Stimulated activated CD4-positive, alpha-beta T cell treated with anti-CD3 and anti-CD28 coated beads, Interleukin-15, amount 100 ng/mL, for 24 hours (primary cell): ENCODE measurements around the gene COL26A1.
"Not testable (repeated sequence)": the region's sequence is repeated elsewhere in the genome, so short reads cannot be mapped to it uniquely, and the experiment has no call there.

Source experiments
- DNase-seq: peaks from one replicate; pipeline ENCODE4 v3.0.0-alpha.2; 2020

Gene COL26A1

DNA sequence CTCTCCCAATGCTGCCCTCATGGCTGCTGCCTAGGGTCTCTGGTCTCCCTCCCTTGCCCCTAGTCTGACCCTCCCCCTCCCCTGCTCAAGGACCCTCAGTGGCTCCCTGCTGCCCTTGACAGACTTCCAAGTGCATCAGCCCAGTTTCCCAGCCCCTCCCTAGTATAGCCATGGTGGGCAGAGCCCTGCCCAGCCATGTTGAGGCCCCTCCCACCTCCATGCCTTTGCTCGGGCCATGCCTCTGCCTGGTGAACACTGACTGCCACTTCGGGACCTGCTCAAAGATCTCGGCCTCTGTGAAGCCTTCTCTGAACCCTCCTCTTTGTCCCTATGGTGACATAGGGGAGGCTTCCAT, 193.2 kb downstream of the COL26A1 start:
- no peak for DNase-seq

DNA sequence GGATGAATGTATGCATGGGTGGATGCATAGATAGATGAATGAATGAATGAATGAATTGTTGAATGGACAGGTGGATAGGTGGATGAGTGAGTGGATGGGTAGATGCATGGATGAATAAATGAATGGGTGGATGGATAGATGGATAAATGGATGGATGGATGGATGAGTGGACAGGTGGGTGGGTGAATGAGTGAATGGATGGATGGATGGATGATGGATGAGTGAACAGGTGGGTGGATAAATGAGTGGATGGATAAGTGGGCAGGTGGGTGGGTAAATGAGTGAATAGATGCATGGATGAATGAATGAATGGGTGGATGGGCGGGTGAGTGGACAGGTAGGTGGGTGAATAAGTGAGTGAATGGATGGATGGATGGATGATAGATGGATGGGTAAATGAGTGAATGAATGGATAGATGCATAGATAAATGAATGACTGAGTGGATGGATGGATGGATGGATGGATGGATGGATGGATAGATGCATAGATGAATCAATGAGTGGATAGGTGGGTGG, 193.8 kb downstream of the COL26A1 start:
- no peak for DNase-seq

DNA sequence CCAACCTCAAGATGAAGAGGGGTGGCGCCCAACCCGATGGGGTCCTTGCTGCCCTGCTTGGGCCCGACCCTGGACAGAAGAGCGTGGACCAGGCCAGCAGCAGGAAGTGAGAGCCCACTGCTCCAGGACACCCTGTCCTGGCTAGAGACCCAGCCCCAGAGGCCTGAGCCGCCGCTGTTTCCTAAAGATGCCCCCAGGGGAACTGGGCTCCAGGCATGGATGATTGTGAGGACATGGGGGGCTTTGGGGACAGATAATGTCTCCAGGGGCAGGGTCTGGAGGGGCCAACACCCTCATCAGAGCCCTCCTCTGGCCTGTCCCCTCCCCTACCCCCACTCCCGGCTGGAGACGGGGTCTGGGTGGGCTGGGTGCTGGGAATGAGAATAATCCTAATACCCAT, 194.7 kb downstream of the COL26A1 start:
- DNase-seq = no peak

DNA sequence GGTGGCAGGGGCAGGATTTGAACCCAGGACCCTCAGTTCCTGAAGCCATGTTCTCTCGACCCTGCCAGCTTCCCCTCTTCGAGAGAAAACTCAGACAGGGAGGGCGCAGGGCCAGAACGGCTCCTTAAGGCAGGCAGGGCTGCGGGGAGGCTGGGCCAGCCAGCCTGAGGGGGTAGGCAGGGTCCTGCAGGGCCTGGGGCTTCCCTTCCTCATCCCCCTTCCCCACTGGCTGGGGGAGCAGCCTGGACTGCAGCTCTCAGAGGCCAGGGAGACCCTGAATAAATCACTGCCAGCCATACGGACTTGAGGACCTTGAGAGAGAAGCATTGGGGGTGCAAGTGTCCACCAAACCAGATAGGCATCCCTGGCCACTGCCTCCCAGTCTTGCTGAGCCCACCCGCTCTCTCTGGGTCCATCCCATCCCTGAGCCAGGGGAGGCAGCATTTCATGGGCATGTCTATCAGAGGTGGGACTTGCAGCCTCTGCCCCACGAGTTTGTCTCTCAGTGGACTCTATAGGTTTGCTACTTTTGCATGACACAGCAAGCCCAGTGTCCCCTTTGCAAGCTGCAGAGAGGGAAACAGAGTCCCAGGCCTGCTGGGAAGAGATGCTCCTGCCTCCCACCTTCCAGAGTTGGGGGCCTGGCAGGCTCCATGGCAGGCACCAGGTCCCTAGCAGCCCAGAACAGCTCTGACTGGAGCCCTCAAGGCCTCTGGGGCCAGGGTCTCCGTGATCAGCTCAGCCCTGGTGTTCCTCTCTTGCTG, 195.5 kb downstream of the COL26A1 start:
- no peak for DNase-seq

DNA sequence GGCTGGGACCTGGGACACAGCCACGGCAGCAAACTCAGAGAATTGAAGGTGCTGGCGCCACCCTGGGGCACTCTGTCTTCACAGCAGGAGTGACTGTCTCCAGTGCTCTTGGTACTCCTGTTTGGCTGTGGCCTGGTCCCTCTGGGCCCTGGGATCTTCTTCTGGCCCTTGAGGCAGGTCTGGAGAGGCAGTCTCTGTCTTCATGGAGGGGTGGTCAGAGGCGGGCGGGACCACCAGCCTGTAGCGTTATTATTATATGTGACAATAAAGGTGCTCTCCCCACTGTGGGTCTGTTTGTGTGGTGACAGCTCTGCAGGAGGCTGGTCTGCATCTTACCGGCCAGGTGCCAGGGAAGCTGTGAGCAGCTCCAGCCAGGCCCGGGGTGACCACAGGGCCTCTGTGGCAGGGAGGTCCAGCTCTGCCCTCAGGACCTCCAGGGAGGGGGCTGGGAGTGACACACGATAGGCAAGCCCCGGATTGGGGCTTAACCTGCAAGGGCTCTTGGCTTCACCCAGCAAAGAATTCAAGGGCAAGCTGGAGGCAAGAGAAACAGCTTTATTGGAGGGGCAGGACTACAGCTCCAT, 196.2 kb downstream of the COL26A1 start:
- DNase-seq = no peak

DNA sequence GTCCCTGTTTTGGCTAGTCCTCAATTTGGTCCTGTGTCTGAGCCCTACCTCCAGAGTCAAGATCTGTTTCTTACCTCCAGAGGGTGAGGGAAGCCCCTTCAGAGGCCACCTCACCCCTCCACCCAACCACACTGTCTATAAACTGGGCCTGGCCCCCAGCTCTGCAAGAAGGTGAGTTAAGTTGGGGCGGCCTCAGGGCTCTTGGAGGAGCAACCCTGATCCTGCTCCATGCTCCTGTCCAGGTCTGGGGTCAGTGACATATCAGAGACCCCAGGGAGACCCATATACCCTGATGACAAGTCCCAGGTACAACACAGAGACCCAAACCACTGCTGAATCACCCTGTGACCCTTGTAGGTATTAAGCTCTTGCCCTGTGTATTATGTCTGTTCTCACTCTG, 196.9 kb downstream of the COL26A1 start:
- no peak for DNase-seq

DNA sequence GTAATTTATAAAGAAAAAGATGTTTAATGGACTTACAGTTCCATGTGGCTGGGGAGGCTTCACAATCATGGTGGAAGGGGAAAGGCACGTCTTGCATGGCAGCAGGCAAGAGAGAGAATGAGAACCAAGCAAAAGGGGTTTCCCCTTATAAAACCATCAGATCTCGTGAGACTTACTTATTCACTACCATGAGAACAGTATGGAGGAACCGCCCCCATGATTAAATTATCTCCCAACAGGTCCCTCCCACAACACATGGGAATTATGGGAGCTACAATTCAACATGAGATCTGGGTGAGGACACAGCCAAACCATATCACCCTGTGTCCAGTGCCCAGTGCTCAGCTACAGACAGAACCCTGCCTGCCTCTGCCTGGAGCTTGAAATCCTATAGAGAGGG, 197.3 kb downstream of the COL26A1 start:
- not testable (repeated sequence) for DNase-seq

DNA sequence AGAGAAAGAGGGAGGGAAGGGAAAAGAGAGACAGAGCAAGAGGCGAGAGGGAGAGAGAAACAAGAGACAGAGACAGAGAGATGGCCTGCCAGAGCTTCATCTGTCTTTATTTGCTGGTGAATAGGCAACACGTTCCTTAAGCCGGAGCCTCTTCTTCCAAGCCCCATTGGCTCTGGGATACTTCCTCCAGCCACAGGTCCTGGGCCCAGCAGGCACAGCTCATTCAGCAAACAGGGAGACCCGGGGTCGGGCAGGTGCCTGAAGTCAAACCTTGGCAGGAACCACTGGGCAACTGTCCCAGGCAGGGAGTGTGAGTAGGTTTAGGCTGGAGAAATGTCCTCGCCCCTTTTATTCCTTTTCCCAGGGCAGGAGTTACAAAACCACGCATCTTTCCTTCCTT, 198.2 kb downstream of the COL26A1 start:
- no peak for DNase-seq

DNA sequence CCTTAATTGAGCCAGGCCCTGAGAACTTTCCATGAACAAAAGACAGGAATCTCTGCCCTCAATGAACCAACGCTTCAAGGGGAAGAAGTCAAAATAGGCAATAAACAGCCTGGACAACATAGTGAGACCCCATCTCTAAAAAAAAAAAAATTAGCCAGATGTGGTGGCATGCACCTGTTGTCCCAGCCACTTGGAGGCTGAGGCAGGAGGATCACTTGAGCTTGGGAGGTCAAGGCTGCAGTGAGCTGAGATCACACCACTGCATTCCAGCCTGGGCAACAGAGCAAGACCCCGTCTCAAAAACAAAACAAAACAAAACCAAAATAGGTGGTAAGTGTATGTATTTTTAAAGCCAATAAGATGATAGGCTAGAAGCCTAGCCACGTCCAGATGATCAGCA, 198.6 kb downstream of the COL26A1 start:
- not testable (repeated sequence) for DNase-seq

DNA sequence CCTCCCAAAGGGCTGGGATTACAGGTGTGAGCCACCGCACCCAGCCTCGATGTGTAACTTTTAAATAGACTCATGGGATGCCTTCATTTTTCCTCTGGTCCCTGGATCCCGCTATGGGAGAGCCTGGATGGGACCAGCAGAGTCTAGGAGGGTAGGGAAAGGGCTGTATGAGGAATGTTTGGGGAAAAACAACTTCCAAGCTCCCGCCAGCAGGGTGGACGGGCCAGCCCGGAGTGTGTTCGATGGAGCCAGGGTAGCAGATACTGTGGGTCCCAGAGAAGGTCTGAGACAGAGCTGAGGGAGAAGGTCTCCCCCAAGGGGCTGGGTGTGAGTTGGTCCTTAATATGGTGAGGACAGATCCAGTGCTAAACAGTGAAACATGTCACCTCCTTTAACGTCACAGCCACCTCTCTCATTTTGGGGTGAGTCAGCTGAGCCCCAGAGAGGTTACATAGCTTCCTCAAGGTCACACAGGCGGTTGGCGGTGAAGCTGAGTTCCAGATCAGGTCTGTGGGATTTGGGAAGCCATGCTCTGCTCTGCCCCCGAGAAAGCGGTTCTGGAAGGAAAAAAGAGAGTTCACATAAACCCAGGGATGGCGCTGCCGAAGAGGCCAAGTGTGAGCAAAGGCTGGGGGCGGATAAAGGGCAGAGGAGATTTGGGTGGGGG, 200.0 kb downstream of the COL26A1 start:
- DNase-seq = no peak

DNA sequence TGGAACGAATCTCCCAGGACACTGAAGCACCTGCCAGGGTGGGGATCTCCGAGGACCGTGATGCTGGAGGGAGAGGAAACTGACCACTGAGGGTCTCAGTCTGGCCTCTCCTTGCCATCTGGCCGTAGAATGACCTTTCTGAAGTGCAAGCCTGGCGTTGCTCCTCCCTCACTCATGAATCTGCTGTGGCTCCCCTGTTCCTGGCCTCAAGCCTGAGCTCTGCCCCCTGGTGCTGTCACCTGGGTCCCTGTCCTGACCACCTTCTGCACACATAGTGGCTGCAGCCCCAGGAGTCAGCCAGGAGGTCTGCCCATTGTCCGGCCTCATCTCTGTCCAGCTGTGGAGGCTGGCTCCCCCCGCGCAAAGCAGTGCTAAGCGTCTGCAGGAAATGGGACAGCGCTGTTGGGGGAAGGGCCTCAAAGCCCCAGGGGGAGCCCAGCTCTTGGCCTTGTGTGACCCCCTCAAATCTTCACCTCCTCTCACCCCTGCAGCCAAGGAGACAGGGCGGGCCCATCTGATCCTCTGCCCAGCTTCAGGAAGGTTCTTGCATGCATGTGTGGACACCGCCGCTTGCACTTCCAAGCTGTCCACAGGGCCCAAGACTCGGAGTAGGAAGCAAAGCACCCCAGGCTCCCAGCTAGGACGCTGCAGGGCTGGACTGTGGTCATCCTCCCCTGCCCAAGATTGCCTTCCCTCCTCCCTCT, 200.7 kb downstream of the COL26A1 start:
- DNase-seq = no peak

DNA sequence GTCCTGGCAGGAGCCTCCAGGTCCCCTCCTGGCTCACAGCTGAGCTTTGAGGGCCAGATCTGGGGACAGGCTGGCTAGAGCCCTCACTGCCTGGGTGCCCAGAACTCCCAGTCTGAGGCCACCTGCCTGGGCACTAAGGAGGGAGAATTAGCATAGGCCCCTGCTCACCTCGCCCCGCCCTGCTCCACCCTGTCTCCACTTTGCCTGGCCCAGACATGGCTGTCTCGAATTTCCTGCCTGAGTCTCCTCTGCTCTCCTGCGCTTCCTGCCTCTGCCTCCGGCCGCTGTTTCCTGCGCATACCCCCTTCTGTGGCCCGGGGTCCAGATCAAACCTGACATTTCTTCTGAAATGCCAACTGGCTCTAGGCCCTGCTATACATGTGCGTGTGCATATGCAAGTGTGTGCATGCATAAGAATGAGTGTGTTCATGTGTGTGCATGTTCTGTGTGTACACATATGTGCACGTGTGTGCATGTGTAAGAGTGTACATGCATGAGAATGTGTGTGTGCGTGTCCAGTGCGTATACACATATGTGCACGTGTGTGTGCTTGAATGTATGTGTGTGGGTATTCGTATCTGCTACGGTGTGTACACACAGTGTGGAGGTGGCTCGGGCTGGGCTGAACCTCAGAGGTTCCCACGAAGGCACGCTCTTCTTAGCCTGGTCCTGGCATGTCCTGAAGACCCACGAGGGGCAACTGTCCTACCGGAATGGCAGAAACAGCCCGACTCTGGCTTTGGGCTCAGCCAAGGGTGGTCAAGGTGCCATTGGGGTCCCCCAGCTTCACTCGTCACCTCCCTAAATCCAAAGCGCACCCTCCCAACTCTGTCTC, 201.5 kb downstream of the COL26A1 start:
- DNase-seq = no peak

DNA sequence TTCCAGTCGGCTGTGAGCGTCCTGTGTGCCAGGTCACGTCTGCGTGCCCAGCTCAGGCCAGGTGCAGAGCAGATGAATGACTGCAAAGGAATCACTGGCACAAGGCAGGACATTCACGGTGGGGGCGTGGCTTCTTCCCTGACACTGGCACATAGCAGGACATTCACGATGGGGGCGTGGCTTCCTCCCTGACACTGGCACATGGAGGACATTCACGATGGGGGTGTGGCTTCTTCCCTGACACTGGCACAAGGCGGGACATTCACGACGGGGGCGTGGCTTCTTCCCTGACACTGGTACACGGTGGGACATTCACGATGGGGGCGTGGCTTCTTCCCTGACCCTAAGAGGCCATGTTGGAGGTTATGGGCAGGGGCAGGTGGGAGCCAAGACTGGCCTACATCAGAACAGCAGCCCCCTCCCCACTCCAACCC, 202.1 kb downstream of the COL26A1 start:
- DNase-seq = peak; percentile 9

DNA sequence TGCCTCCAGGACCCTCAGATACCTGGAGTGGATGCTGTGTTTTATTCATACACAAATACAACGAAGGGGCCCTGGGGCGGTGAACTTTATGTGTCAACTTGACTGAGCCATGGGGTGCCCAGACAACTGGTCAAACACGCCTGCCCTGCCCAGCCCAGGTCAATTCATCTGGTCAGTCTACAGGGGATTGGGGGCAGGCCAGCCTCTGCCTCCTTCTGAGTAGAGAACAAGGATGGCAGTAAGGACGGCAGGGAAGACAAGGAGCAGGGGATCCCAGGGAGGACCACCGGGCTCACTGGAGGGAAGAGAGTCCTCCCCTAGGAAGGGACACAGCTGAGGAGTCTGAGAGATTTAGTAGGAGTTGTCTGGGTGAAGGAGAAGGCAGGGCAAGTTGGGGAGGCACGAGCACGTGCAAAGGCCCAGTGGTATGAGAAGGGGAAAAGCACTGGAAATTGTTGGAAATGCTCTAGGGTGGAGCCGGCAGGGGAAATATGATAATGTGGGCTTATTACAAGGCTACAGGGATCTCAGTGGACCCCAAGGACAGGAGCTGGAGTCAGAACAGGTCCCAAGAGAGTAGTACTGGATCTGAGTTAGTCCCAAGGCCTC, 203.0 kb downstream of the COL26A1 start:
- no peak for DNase-seq

DNA sequence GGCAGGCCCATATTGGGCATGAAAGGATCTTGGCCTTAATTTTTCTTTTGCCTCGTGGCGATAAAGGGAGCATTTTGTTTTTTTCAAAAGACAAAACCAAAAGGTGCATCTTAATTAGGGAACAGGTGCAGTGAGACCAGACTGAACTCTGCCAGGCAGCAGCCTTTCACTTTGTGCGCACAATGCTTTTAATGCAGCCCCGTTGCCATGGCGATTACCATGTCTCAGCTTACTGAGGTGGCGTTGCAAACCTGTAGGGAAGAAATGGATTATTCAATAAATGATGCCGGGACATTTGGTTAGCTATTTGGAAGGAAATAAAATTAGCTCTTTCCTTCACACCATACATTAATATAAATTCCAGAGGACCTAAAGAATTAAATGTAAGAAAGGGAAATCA, 204.6 kb downstream of the COL26A1 start:
- DNase-seq = no peak

DNA sequence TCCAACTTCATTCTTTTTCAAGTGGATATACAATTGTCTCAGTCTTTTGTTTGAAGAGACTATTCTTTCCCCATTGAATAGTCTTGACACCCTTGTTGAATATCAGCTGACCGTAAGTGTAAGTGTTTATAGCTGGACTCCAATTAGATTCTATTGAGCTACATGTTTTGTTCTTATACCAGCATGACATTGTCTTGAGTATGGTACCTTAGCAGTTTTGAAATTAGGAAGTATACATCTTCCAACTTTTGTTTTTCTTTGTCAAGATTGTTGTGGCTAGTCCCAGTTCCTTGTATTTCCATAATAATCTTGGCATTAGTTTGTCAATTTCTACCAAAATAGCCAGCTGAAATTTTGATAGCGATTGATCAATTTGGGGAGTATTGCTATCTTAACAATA, 209.5 kb downstream of the COL26A1 start:
- DNase-seq = no peak

DNA sequence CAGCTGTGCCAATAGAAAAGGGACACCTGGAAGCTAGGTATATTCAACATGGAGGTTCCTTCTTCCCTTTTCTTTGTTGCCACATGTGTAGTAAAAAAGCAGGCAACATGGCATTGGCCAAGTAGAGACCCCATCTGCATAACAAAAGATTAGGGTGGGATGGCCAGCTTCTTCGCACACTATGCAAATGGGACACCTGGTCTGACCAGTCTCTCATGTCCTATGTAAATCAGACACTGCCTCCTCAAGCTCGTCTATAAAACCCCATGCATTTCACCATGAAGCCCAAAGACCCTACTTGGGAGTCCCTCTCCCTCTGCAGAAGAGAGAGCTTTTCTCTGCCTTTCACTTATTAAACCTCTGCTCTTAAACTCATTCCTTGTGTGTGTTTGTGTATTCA, 212.5 kb downstream of the COL26A1 start:
- DNase-seq = no peak

DNA sequence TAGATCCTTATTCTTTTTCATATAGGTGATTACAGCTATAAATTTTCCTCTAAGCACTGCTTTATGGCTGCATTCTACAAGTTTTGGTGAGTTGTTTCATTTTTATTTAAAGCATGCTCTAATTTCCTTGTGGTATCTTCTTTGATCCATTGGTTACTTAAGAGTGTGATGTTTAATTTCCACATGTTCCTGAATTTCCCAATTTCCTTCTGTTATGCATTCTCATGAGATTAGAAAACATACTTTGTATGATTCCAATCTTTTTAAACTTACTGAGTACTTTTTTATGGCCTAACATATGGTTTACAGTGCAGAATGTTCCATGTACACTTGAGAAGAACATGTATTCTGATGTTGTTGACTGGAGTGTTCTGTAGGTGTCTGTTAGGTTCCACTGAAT, 213.0 kb downstream of the COL26A1 start:
- no peak for DNase-seq

DNA sequence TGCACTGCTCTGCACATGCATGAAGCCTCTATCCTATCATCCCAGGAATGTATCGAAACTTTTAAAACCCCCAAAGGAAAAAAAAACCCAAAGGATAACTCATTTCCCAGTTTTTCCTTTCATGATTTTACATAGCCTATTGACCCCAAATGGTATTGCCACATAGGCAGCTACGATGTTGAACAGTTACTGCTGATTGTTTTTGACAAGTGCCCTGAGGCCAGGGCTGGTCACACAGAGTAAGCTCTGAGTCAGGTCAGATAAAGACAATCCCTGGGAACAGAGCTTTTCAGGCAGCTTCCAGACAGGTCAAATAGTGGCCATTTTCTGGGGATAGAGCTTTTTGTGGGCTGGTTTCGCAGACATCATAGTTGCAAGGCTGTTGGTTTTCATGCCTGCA, 214.3 kb downstream of the COL26A1 start:
- DNase-seq = no peak

DNA sequence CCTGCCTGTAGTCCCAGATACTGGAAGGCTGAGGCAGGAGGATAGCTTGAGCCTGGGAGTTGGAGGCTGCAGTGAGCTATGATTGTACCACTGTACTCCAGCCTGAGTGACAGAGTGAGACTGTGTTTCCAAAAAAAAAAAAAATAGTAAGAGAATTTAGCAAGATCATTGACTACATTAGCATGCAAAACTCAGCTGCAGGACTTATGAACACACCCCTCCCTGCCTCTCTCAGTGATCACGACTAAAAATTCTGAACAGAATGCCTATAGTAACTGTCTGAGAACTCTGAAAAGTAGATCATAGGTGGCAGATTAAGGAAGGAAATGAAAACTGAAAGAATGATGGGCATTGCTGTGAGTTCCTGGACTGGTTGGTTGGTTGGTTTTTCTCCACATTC, 215.9 kb downstream of the COL26A1 start:
- no peak for DNase-seq

DNA sequence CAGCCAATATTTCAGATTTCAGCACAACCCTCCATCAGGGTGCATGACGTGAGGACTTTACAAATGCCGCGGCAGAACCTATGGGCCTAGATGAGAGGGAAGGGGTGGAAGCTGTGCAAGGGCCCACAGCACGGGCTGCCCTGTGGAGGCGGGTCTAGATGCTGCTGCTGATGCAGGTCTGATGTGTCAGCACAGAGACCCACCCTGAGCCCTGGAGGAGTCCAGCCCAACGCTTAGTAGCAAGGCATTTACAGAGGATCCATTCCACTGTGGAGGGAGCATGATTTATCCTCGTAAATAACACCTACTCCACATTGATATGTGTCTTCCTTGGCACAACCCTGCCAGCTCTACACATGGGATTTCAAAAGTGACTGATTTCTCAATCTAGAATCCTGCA, 217.9 kb downstream of the COL26A1 start:
- no peak for DNase-seq

DNA sequence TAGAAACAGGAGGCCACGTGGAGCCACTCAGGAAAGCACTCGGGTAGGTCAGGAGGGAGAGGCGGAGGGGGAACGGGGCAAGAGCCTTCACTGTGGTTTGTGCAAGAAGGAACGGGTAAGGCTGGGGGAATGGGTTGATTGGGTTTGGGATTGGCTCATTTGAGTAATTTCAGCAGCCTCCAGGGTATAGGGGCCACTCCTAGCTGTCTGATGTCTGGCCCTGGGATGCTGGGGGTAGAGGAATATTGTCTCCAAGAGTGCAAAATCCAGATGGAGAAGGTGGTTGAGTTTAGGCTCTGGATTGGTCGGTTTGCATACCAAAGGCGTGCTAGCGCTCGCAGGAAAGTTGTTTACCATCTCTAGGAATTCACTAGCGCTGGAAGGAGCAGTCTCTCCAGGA, 219.2 kb downstream of the COL26A1 start:
- DNase-seq = no peak
